Nephron (organoid): ENCODE measurements around the gene SCGB3A1.

Source experiments
- H3K27ac Mint-ChIP-seq, 3 experiments: 2 replicates each; pipeline ENCODE4 v1.8.0; 2020; ENCODE audit warnings: mixed read lengths in 3 of 3, mild to moderate bottlenecking in 2 of 3, moderate library complexity in 1 of 3
- H3K27me3 Mint-ChIP-seq: 2 replicates; pipeline ENCODE4 v1.8.0; 2021; ENCODE audit warnings: low read depth, mild to moderate bottlenecking, moderate library complexity, mixed read lengths
- H3K36me3 Mint-ChIP-seq: 2 replicates; pipeline ENCODE4 v1.8.0; 2020; ENCODE audit warnings: low read depth, mixed read lengths
- H3K4me1 Mint-ChIP-seq: 2 replicates; pipeline ENCODE4 v1.8.0; 2020; ENCODE audit warnings: mixed read lengths
- H3K4me3 Mint-ChIP-seq, 3 experiments: 2 replicates each; pipeline ENCODE4 v1.8.0; 2020; ENCODE audit warnings: mild to moderate bottlenecking in 3 of 3, mixed read lengths in 3 of 3, moderate library complexity in 2 of 3
- H3K9me3 Mint-ChIP-seq: 2 replicates; pipeline ENCODE4 v1.8.0; 2020; ENCODE audit warnings: mixed read lengths
- TF ChIP-seq, protein P1 (sequence below), 3 experiments: fragments of 200-600 bp; sonication (generic); IDR thresholded peaks; one replicate each; pipeline ENCODE4 v1.5.0; 2021; ENCODE audit warnings: antibody characterized with exemption in 3 of 3; ENCODE audit not compliant: unreplicated experiment in 3 of 3

The SCGB3A1 gene

DNA sequence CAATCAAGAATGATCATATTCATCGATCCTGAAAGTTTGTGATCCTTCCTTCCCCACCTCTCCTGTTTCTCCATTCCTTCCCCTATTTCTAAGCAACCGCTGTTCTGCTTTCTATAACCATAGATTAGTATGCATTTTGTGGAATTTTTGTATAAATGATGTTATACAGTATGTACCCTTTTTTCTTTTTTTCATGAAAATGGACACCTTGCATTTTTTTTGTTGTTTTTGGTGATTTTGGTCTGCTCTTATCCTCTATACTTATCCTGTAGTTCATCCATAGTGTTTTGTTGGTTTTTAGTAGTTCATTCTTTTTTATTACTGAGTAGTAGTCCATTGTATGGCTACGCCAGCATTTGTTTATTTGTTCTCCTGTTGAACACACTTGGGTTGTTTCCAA is 46.1 kb downstream of the SCGB3A1 start:
- Mint-ChIP-seq H3K36me3 (peaks cover 72% of the 10 kb centered on the region), H3K4me1 (no peaks in the 10 kb centered on the region), H3K9me3 (peaks cover 2% of the 10 kb centered on the region), H3K27me3 (no peaks in the 10 kb centered on the region), H3K4me3 (no peak overlapping the region), H3K27ac (no peak overlapping the region)
- TF ChIP-seq, protein P1, sequence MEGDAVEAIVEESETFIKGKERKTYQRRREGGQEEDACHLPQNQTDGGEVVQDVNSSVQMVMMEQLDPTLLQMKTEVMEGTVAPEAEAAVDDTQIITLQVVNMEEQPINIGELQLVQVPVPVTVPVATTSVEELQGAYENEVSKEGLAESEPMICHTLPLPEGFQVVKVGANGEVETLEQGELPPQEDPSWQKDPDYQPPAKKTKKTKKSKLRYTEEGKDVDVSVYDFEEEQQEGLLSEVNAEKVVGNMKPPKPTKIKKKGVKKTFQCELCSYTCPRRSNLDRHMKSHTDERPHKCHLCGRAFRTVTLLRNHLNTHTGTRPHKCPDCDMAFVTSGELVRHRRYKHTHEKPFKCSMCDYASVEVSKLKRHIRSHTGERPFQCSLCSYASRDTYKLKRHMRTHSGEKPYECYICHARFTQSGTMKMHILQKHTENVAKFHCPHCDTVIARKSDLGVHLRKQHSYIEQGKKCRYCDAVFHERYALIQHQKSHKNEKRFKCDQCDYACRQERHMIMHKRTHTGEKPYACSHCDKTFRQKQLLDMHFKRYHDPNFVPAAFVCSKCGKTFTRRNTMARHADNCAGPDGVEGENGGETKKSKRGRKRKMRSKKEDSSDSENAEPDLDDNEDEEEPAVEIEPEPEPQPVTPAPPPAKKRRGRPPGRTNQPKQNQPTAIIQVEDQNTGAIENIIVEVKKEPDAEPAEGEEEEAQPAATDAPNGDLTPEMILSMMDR (IDR thresholded peaks at IDR 0.05; ENCODE audit: unreplicated experiment in 3 of 3) = no peak

DNA sequence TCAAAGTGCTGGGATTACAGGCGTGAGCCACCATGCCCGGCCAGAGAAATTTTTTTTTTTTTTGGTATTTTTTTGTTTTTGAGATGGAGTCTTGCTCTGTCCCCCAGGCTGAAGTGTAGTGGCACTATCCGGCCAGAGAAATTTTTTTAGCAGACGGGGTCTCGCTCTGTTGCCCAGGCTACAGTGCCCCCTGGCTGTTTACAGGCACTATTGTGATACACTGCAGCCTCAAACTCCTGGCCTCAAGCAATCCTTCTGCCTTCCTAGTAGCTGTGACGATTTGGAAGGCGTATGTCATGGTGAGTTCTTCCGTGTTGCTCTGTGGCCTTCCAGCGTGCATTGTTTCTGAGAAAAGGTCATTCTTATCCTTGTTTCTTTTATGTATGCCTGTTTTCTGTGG is 49.6 kb downstream of the SCGB3A1 start:
- Mint-ChIP-seq H3K27me3 (no peaks in the 10 kb centered on the region), H3K9me3 (peaks cover 5% of the 10 kb centered on the region), H3K27ac (no peak overlapping the region), H3K36me3 (peaks cover 77% of the 10 kb centered on the region), H3K4me3 (no peak overlapping the region), H3K4me1 (no peaks in the 10 kb centered on the region)
- TF ChIP-seq, protein P1 (IDR thresholded peaks at IDR 0.05; ENCODE audit: unreplicated experiment in 3 of 3) = no peak
